ENCODE measurements around the gene UTY. TPM values are rescaled to one million over a fixed set of nuclear protein-coding genes. Genes with fewer than 3 reads are reported as not detected.

UTY gene
- total RNA-seq, 1 experiment from 2014 or later, result not detected

GRCh38 chrY:13227354-13227953 is 252.4 kb downstream of the UTY start:
- H3K4me1 ChIP-seq (ENCODE audit: insufficient read depth, low read length), result no peaks in the 10 kb centered on the region
- H4K5ac ChIP-seq (ENCODE audit: insufficient read length, low read depth, low read length), result no peak overlapping the region
- H3K18ac ChIP-seq (ENCODE audit: insufficient read length, low read depth, low read length), result no peak overlapping the region
- no peak overlapping the region for H2BK12ac ChIP-seq (ENCODE audit: insufficient read length, low read depth, low read length)
- H3K4me1 Mint-ChIP-seq, result no peaks in the 10 kb centered on the region
- no peaks in the 10 kb centered on the region for H3K27me3 Mint-ChIP-seq (ENCODE audit: low read depth)
- no peak for DNase-seq
- no peaks in the 10 kb centered on the region for H3K36me3 Mint-ChIP-seq (ENCODE audit: insufficient read depth in 1 of 3, low read depth in 3 of 3)
- no peaks in the 10 kb centered on the region for H3K79me2 ChIP-seq (ENCODE audit: insufficient read depth, low read length)
- no peak overlapping the region for H3K56ac ChIP-seq (ENCODE audit: insufficient read length, low read depth, low read length)
- no peaks in the 10 kb centered on the region for H3K79me1 ChIP-seq (ENCODE audit: insufficient read depth, low read depth, low read length, poor library complexity, severe bottlenecking)
- no peak overlapping the region for H3K4me3 Mint-ChIP-seq
- no peak for TF ChIP-seq CTCF (conservative IDR thresholded peaks at IDR 0.05)
- H3T11ph ChIP-seq (ENCODE audit: low read length), result no peak overlapping the region
- H4K8ac ChIP-seq (replicated peaks; ENCODE audit: insufficient read length, low read depth, low read length), result no peak overlapping the region
- H2BK15ac ChIP-seq (ENCODE audit: low read depth, low read length), result no peak overlapping the region
- H4K91ac ChIP-seq (ENCODE audit: insufficient read length, low read depth, low read length), result no peak overlapping the region
- H2BK5ac ChIP-seq (ENCODE audit: insufficient read length, low read length), result no peak overlapping the region
- H2AFZ ChIP-seq (ENCODE audit: low read length), result no peak overlapping the region
- H3K27ac ChIP-seq (ENCODE audit: insufficient read length, low read depth, low read length), result no peak overlapping the region
- no peaks in the 10 kb centered on the region for H3K9me3 ChIP-seq (ENCODE audit: control insufficient read depth, low read depth, low read length)
- H3K27ac Mint-ChIP-seq, result no peak overlapping the region
- H4K20me1 ChIP-seq (ENCODE audit: control insufficient read depth, insufficient read depth, insufficient read length), result no peaks in the 10 kb centered on the region
- no peaks in the 10 kb centered on the region for H3K27me3 ChIP-seq (ENCODE audit: insufficient read depth, low read length)
- no peak overlapping the region for H3K4ac ChIP-seq (ENCODE audit: low read depth, low read length)
- H3K9ac ChIP-seq (ENCODE audit: extremely low read depth, insufficient read length, low read length), result no peak overlapping the region
- no peak overlapping the region for H3K4me2 ChIP-seq (ENCODE audit: insufficient read depth, insufficient read length, low read length)
- H2BK20ac ChIP-seq (ENCODE audit: low read depth, low read length, poor library complexity, severe bottlenecking), result no peak overlapping the region
- H2BK120ac ChIP-seq (ENCODE audit: low read depth, low read length, poor library complexity, severe bottlenecking), result no peak overlapping the region
- H3K23ac ChIP-seq (ENCODE audit: insufficient read length, low read depth, low read length), result no peak overlapping the region
- no peaks in the 10 kb centered on the region for H3K9me3 Mint-ChIP-seq
- WGBS (ENCODE audit: extremely low coverage, insufficient read length, low lambda C conversion rate), result no CpG with 5 or more reads among the region's 2 CpGs
- H3K23me2 ChIP-seq (ENCODE audit: insufficient read length, low read depth, low read length, poor library complexity, severe bottlenecking), result no peaks in the 10 kb centered on the region
- H2AK5ac ChIP-seq (ENCODE audit: insufficient read length, low read length), result no peak overlapping the region
- no peak overlapping the region for H3K14ac ChIP-seq (ENCODE audit: insufficient read depth, low read length)
